Trophoblast cell (in vitro differentiated cells and primary cell): ENCODE measurements around the gene USP35.

Experiments used
- DNase-seq, 2 donors: peaks; one replicate each; pipeline ENCODE4 v3.0.0-alpha.2; 2016
- H2AFZ ChIP-seq: 2 replicates; pipeline ENCODE4 v1.6.1; 2013; ENCODE audit warnings: low read length, moderate library complexity, mild to moderate bottlenecking; ENCODE audit not compliant: insufficient read depth, poor library complexity
- H2AK5ac ChIP-seq: 2 replicates; pipeline ENCODE4 v1.6.1; 2013; ENCODE audit warnings: mild to moderate bottlenecking, low read length
- H2BK120ac ChIP-seq: 2 replicates; pipeline ENCODE4 v1.6.1; 2013; ENCODE audit warnings: low read length, mild to moderate bottlenecking, moderate library complexity; ENCODE audit not compliant: insufficient read depth, poor library complexity
- H2BK12ac ChIP-seq: 2 replicates; pipeline ENCODE4 v1.6.1; 2013; ENCODE audit warnings: mild to moderate bottlenecking, low read length, moderate library complexity
- H2BK5ac ChIP-seq: 2 replicates; pipeline ENCODE4 v1.6.1; 2013; ENCODE audit warnings: low read length, low read depth, moderate library complexity, mild to moderate bottlenecking; ENCODE audit not compliant: poor library complexity
- H3K14ac ChIP-seq: 2 replicates; pipeline ENCODE4 v1.6.1; 2013; ENCODE audit warnings: mild to moderate bottlenecking, low read length
- H3K18ac ChIP-seq: 2 replicates; pipeline ENCODE4 v1.6.1; 2013; ENCODE audit warnings: mild to moderate bottlenecking, low read length
- H3K23ac ChIP-seq: 2 replicates; pipeline ENCODE4 v1.6.1; 2013; ENCODE audit warnings: low read length
- H3K27ac ChIP-seq: 2 replicates; pipeline ENCODE4 v1.5.1; 2013; ENCODE audit warnings: low read depth, mild to moderate bottlenecking, inconsistent platforms, low read length, moderate library complexity
- H3K27me3 ChIP-seq: 2 replicates; pipeline ENCODE4 v1.6.1; 2013; ENCODE audit warnings: inconsistent platforms, mild to moderate bottlenecking, low read length, moderate library complexity; ENCODE audit not compliant: insufficient read depth
- H3K36me3 ChIP-seq, 2 experiments: 1 replicate in 1 of 2; 2 replicates in 1 of 2; pipeline ENCODE4 v1.6.1; 2013; ENCODE audit warnings: low read length in 2 of 2, mild to moderate bottlenecking in 2 of 2, moderate library complexity in 1 of 2; ENCODE audit not compliant: insufficient read depth in 2 of 2, control insufficient read depth in 1 of 2
- H3K4ac ChIP-seq: 2 replicates; pipeline ENCODE4 v1.6.1; 2013; ENCODE audit warnings: low read depth, mild to moderate bottlenecking, low read length, moderate library complexity
- H3K4me1 ChIP-seq, 2 experiments: 1 replicate in 1 of 2; 2 replicates in 1 of 2; pipeline ENCODE4 v1.6.1; 2013; ENCODE audit warnings: low read length in 2 of 2, mild to moderate bottlenecking in 2 of 2, moderate library complexity in 1 of 2; ENCODE audit not compliant: insufficient read depth in 2 of 2, control insufficient read depth in 1 of 2
- H3K4me2 ChIP-seq: 2 replicates; pipeline ENCODE4 v1.6.1; 2013; ENCODE audit warnings: inconsistent platforms, mild to moderate bottlenecking, low read length, moderate library complexity
- H3K4me3 ChIP-seq: 2 replicates; pipeline ENCODE4 v1.5.1; 2013; ENCODE audit warnings: mild to moderate bottlenecking, low read depth, low read length, inconsistent platforms
- H3K79me1 ChIP-seq: one replicate; pipeline ENCODE4 v1.6.1; 2013; ENCODE audit warnings: low read length
- H3K79me2 ChIP-seq: 2 replicates; pipeline ENCODE4 v1.6.1; 2013; ENCODE audit warnings: low read length, mild to moderate bottlenecking; ENCODE audit not compliant: control insufficient read depth, insufficient read depth, poor library complexity
- H3K9ac ChIP-seq: 2 replicates; pipeline ENCODE4 v1.6.1; 2013; ENCODE audit warnings: mild to moderate bottlenecking, low read length
- H3K9me3 ChIP-seq: 2 replicates; pipeline ENCODE4 v1.6.1; 2013; ENCODE audit warnings: low read depth, mild to moderate bottlenecking, control low read depth, inconsistent platforms, low read length; ENCODE audit not compliant: insufficient read depth
- H4K12ac ChIP-seq: 2 replicates; pipeline ENCODE4 v1.6.1; 2013; ENCODE audit warnings: low read depth, mild to moderate bottlenecking, low read length, moderate library complexity
- H4K8ac ChIP-seq: 2 replicates; pipeline ENCODE4 v1.6.1; 2013; ENCODE audit warnings: low read depth, mild to moderate bottlenecking, low read length, moderate library complexity
- H4K91ac ChIP-seq: one replicate; pipeline ENCODE4 v1.6.1; 2013; ENCODE audit warnings: low read depth, mild to moderate bottlenecking, low read length, moderate library complexity
- WGBS: extraction: QIAGEN DNeasy Blood & Tissue Kit; methylation state at CpG from one replicate; pipeline ENCODE4 v1.1.7; 2013; ENCODE audit warnings: missing lambda C conversion rate; ENCODE audit not compliant: insufficient read length, insufficient coverage; ENCODE audit errors: extremely low coverage; 5-methylcytosine and 5-hydroxymethylcytosine counted together

The USP35 gene

GRCh38 chr11:78201096-78201818 lies 12.5 kb downstream of the USP35 start:
- Histone ChIP-seq H3K4me2 (no peak overlapping the region), H4K12ac (no peak overlapping the region), H3K18ac (no peak overlapping the region), H3K23ac (no peak overlapping the region), H3K9me3 (peaks cover 2% of the 10 kb centered on the region), H2AK5ac (no peak overlapping the region), H4K8ac (no peak overlapping the region), H3K27me3 (no peaks in the 10 kb centered on the region), H3K4me1 (peaks cover 7 to 8% of the 10 kb centered on the region in 2 experiments), H3K36me3 (peaks cover 64 to 71% of the 10 kb centered on the region in 2 experiments), H4K91ac (no peak overlapping the region), H3K14ac (no peak overlapping the region), H3K4me3 (no peak overlapping the region), H3K4ac (no peak overlapping the region), H2BK5ac (no peak overlapping the region), H3K79me2 (no peaks in the 10 kb centered on the region), H2BK12ac (no peak overlapping the region), H2BK120ac (no peak overlapping the region), H3K27ac (no peak overlapping the region), H3K79me1 (no peaks in the 10 kb centered on the region), H3K9ac (no peak overlapping the region), H2AFZ (no peak overlapping the region)
- no peak for DNase-seq
- WGBS: no CpG with 5 or more reads among the region's 9 CpGs

GRCh38 chr11:78202733-78203167 lies 14.0 kb downstream of the USP35 start:
- H3K14ac ChIP-seq: no peak overlapping the region
- H2AFZ ChIP-seq: no peak overlapping the region
- H3K9ac ChIP-seq: no peak overlapping the region
- no peaks in the 10 kb centered on the region for H3K79me1 ChIP-seq
- peaks cover 7 to 8% of the 10 kb centered on the region in 2 experiments for H3K4me1 ChIP-seq
- no peak overlapping the region for H3K4me2 ChIP-seq
- no peak overlapping the region for H3K18ac ChIP-seq
- no peak overlapping the region for H2BK12ac ChIP-seq
- WGBS: no CpG with 5 or more reads among the region's 3 CpGs
- no peak overlapping the region for H2BK5ac ChIP-seq
- no peak for DNase-seq
- H4K8ac ChIP-seq: no peak overlapping the region
- no peak overlapping the region for H4K91ac ChIP-seq
- no peak overlapping the region for H4K12ac ChIP-seq
- no peak overlapping the region for H3K4me3 ChIP-seq
- peaks cover 1% of the 10 kb centered on the region for H3K9me3 ChIP-seq
- H3K23ac ChIP-seq: no peak overlapping the region
- no peak overlapping the region for H3K27ac ChIP-seq
- H3K36me3 ChIP-seq: peaks cover 64 to 72% of the 10 kb centered on the region in 2 experiments
- no peak overlapping the region for H2BK120ac ChIP-seq
- H2AK5ac ChIP-seq: no peak overlapping the region
- H3K27me3 ChIP-seq: no peaks in the 10 kb centered on the region
- H3K79me2 ChIP-seq: peaks cover 2% of the 10 kb centered on the region
- H3K4ac ChIP-seq: no peak overlapping the region

GRCh38 chr11:78203184-78203583 lies 14.5 kb downstream of the USP35 start:
- H2AK5ac ChIP-seq: no peak overlapping the region
- no peak overlapping the region for H2BK12ac ChIP-seq
- H2AFZ ChIP-seq: no peak overlapping the region
- no peak overlapping the region for H3K14ac ChIP-seq
- H3K79me2 ChIP-seq: peaks cover 2% of the 10 kb centered on the region
- peak overlapping the region; percentile 32 for H4K8ac ChIP-seq
- no peak overlapping the region for H3K23ac ChIP-seq
- peaks cover 64 to 72% of the 10 kb centered on the region in 2 experiments for H3K36me3 ChIP-seq
- H3K18ac ChIP-seq: no peak overlapping the region
- WGBS: no CpG with 5 or more reads among the region's 10 CpGs
- no peak overlapping the region for H2BK120ac ChIP-seq
- H3K79me1 ChIP-seq: no peaks in the 10 kb centered on the region
- H3K9ac ChIP-seq: no peak overlapping the region
- H3K4ac ChIP-seq: no peak overlapping the region
- no peak overlapping the region for H3K27ac ChIP-seq
- no peak overlapping the region for H2BK5ac ChIP-seq
- H3K4me3 ChIP-seq: no peak overlapping the region
- no peak overlapping the region for H4K91ac ChIP-seq
- DNase-seq: no peak
- no peaks in the 10 kb centered on the region for H3K9me3 ChIP-seq
- H3K4me1 ChIP-seq: peaks cover 8% of the 10 kb centered on the region in 2 experiments
- H4K12ac ChIP-seq: no peak overlapping the region
- H3K4me2 ChIP-seq: no peak overlapping the region
- no peaks in the 10 kb centered on the region for H3K27me3 ChIP-seq

GRCh38 chr11:78205256-78205655 lies 16.5 kb downstream of the USP35 start:
- H3K79me1 ChIP-seq: no peaks in the 10 kb centered on the region
- no peak overlapping the region for H3K4me3 ChIP-seq
- H2BK120ac ChIP-seq: no peak overlapping the region
- no peak overlapping the region for H3K23ac ChIP-seq
- peaks cover 2% of the 10 kb centered on the region for H3K79me2 ChIP-seq
- no peak overlapping the region for H3K9ac ChIP-seq
- no peak overlapping the region for H3K14ac ChIP-seq
- peaks cover 8 to 14% of the 10 kb centered on the region in 2 experiments for H3K4me1 ChIP-seq
- H3K27ac ChIP-seq: no peak overlapping the region
- no CpG with 5 or more reads among the region's 4 CpGs for WGBS
- DNase-seq: no peak
- no peak overlapping the region for H4K91ac ChIP-seq
- H3K9me3 ChIP-seq: no peaks in the 10 kb centered on the region
- H4K12ac ChIP-seq: no peak overlapping the region
- H3K18ac ChIP-seq: no peak overlapping the region
- H4K8ac ChIP-seq: no peak overlapping the region
- H3K4ac ChIP-seq: no peak overlapping the region
- H2BK12ac ChIP-seq: no peak overlapping the region
- no peaks in the 10 kb centered on the region for H3K27me3 ChIP-seq
- H3K4me2 ChIP-seq: no peak overlapping the region
- no peak overlapping the region for H2AK5ac ChIP-seq
- H3K36me3 ChIP-seq: peaks cover 65 to 73% of the 10 kb centered on the region in 2 experiments
- H2BK5ac ChIP-seq: no peak overlapping the region
- H2AFZ ChIP-seq: no peak overlapping the region
